D721Med (cell line): Measurements from ENCODE around the gene PRKCB.

Experiments
- DNase-seq: peaks from one replicate; pipeline ENCODE4 v3.0.0; 2011; ENCODE audit warnings: low spot score; ENCODE audit not compliant: insufficient read length
- FAIRE-seq: peaks from 2 replicates; lab custom pipeline; 2011; peaks lifted over from hg19 to GRCh38; lab: Jason Lieb, UNC
- TF ChIP-seq, protein P1 (sequence below): IDR thresholded peaks from 2 replicates; pipeline ENCODE4 v1.5.1; 2012; ENCODE audit warnings: mild to moderate bottlenecking, control low read depth; ENCODE audit not compliant: insufficient read depth; ENCODE audit errors: missing control alignments

PRKCB gene

DNA sequence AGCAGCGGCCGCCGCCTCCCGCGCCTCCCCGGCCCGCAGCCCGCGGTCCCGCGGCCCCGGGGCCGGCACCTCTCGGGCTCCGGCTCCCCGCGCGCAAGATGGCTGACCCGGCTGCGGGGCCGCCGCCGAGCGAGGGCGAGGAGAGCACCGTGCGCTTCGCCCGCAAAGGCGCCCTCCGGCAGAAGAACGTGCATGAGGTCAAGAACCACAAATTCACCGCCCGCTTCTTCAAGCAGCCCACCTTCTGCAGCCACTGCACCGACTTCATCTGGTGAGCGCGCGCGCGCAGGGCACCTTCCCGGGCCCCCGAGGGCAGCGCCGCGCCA lies 258 bp downstream of the PRKCB start:
- FAIRE-seq (no peak), DNase-seq (no peak)
- TF ChIP-seq, protein P1, sequence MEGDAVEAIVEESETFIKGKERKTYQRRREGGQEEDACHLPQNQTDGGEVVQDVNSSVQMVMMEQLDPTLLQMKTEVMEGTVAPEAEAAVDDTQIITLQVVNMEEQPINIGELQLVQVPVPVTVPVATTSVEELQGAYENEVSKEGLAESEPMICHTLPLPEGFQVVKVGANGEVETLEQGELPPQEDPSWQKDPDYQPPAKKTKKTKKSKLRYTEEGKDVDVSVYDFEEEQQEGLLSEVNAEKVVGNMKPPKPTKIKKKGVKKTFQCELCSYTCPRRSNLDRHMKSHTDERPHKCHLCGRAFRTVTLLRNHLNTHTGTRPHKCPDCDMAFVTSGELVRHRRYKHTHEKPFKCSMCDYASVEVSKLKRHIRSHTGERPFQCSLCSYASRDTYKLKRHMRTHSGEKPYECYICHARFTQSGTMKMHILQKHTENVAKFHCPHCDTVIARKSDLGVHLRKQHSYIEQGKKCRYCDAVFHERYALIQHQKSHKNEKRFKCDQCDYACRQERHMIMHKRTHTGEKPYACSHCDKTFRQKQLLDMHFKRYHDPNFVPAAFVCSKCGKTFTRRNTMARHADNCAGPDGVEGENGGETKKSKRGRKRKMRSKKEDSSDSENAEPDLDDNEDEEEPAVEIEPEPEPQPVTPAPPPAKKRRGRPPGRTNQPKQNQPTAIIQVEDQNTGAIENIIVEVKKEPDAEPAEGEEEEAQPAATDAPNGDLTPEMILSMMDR, result no peak

DNA sequence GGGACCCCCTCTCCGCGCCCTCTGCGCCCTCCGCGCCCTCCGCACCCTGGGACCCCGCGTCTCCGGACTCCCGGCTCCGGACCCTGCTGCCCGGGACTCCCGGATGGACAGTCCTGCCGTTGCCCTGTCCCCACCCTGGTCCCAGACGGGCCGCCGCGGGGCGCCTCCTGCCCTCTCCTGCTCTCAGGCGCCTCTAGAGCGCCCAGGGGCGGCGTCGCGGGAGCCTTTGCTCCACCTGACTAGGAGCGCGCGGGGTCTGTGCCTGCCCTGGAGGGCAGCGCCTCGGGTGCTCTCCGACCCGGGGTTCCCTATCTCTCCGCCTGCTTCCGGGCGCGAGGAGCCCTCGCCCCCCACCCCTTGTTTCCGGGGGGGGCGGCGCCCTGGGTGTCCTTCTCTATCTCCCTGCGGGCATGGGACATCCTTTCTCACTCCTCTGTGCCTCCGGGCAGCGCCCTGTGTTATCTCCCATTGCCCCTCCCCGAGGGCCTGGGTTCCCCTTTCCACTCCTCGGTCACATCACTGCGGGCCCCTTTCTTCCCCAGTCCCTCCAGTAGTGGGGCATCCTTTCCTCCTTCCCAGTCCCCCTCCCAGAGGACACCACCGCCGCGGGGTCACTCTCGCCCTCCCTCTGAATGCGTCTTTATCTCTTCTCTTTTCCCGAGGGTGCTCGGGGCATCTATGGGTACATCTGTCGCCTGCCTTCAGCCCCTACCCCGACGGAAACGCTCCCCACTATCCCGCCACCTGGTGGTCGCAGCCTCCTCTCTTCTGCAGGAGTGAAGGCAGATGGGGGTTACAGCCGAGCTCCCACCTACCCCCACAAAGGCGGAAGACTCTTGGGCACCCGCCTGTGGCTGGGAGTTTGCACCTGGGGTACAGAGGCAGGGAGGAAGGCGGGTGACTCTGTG lies 875 bp downstream of the PRKCB start:
- FAIRE-seq (no peak), DNase-seq (no peak)
- TF ChIP-seq, protein P1, result no peak

DNA sequence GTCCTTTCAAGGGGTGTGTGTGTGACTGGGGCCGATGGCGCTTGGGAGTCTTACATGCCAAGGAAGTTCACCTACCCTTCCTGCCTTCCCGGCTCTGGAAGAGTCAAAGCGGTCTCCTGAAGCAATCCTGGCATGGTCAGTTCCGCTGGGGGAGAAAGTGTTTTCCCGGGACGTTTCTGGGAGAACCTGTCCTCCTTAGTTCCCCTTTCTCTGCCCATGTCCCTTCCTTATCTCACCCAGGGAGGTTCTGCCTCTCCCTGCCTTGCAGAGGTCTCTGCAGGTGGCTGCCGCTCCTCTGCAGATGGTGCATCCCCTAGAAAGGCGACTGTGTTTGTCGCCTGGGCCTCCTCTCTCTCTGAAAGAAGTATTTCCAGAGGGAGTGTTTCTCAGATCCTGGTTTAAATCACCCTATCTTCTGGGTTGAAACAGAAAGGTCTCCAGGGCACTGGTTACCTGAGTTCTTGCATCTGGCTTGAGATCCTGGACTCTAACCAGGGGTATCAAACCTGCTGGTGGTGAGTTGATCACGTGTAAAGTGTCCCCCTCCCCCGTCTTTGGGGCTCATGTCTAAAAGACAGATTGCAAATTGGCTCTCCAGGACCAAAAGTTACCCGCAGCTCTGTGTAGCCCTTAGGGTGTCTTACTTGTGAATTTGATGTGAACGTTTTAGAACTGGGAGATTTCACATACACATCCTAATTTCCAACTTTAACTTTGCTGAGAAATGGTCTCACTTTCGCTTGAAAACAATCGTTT lies 1.9 kb downstream of the PRKCB start:
- TF ChIP-seq, protein P1, result no peak
- no peak for FAIRE-seq
- DNase-seq, result no peak

DNA sequence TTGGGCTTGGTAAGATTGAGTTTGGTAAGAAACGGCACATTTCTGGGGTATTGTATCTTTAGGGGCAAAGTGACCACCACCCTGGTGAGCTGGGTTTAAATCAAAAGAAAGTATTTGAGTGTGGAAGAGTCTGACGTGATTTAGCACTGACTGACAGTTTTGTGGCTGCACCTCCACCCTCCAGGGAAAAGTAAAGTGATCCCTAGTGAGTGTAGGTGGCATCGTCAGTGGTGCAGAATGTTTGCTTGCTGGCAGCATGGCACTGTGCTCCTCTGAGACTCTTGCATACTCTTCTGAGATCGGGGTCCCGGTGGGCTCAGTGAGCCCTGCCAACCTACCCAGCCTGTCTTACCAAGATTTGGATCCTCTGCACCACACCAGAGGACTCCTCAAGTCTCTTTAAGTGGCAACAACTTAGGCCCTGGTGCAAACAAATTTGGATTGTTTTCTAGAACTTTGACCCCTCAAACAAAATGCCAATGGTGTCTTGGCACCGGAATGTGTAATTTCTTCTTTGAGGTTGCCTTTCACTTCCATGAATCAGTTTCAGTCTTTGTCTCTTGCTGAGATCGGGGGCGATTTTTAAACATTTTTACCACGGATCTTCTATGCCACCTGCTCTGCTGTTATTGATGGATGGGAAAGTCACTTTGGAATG lies 2.8 kb downstream of the PRKCB start:
- FAIRE-seq, result no peak
- TF ChIP-seq, protein P1, result no peak
- DNase-seq, result no peak

DNA sequence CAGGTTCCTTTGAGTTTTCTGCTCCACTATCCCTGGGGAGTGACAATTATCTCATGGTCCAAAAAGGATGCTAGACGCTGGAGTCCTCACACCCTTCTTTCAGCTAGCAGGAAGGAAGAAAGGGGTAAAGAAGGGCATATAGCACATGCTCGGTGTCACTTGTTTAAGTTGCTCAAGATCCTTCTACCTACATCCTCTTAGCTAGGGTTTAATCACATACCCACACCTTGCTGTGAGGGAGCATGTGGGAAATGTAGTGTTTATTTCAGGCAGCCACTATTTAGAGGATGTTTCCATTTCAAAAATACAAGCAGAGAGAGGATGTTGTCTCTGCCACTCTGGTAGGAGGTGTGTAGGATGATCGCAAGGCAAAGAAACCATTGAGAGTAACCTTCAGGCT lies 4.5 kb downstream of the PRKCB start:
- FAIRE-seq (no peak), DNase-seq (no peak)
- TF ChIP-seq, protein P1, result no peak

DNA sequence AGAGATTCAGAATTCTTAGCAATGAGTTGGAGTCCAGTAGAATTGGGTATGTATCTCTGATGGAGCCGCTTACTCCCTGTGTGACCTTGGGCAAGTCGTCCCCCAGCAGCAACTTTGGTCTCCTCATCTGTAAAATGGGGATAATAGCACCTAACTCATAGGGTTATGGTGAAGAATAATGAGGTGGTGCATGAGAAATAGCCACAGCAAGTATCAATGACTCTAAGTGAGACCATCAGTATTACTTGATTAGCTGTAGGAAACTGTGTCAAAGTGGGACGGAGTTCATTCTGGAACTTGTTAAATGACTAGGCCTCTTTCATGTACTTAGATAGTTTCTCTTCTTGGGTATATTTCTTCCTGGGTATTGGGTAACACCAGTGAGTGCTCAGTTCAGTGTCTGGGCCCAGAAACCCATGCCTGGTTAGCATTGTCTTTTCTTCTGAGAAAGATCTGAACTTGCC lies 6.4 kb downstream of the PRKCB start:
- TF ChIP-seq, protein P1, result no peak
- DNase-seq (no peak), FAIRE-seq (no peak)
